AG20443 (cell line): ENCODE data around the gene GLYATL1.

ENCODE experiments used
- DNase-seq: peaks from one replicate; pipeline ENCODE4 v3.0.0; 2012; ENCODE audit warnings: low spot score, mixed read lengths

Gene GLYATL1, protein sequence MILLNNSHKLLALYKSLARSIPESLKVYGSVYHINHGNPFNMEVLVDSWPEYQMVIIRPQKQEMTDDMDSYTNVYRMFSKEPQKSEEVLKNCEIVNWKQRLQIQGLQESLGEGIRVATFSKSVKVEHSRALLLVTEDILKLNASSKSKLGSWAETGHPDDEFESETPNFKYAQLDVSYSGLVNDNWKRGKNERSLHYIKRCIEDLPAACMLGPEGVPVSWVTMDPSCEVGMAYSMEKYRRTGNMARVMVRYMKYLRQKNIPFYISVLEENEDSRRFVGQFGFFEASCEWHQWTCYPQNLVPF

DNA sequence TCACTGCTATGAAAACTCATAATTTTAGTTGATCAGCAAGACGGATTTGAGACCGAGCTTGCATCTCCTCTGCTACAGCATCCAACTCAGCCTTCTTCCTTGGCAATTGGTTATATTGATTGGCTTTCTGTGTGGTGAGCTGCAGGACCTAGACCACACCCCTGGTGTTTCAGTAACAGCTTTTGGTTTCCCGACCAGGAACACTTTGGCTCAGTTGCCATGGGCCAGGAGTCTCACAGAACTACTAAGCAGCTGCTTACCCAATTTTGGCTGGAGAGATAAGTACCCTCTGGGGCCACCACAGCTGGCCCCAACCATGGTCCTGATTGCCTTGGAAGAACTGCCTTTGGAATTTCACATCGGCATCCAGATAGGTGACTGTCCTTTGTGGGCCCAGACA is at the start of gene GLYATL1:
TSS of gene GLYATL1 (plus strand) at position 212 of the 400 bp plus-strand sequence. CDS start 7,600 bp downstream, outside the sequence.
- DNase-seq, result no peak

GRCh38 chr11:58893899-58894298 is 45.4 kb upstream of the GLYATL1 start:
- DNase-seq, result no peak

DNA sequence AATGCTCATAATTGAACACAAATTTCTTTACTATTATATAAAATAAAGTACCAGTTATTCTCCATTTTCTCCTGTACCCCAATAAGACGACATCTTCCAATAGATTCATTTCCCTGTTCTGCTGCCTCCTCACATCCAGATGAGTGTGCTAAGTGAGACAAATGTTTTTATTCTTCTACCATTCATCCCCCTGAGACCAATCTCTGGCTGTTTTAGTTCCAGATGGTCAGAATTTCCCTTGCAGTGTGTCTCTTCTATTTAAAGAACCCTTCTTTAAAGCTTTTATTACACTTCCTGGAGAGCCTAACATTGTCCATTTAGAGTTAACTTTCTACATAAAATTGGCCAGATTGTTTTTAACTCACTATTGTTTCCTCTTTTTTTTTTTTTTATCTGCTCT is 41.2 kb upstream of the GLYATL1 start:
- DNase-seq, result no peak

- peak; percentile 71 for DNase-seq
These were observed 38.5 kb upstream of the GLYATL1 start for GRCh38 chr11:58900479-58901420.

GRCh38 chr11:58902881-58903280 is 36.4 kb upstream of the GLYATL1 start:
- no peak for DNase-seq

- peak; percentile 82 for DNase-seq
These were observed 34.1 kb upstream of the GLYATL1 start for GRCh38 chr11:58905011-58905720.

- DNase-seq, result peak; percentile 90
These were observed 33.4 kb upstream of the GLYATL1 start for GRCh38 chr11:58905721-58906547.

DNA sequence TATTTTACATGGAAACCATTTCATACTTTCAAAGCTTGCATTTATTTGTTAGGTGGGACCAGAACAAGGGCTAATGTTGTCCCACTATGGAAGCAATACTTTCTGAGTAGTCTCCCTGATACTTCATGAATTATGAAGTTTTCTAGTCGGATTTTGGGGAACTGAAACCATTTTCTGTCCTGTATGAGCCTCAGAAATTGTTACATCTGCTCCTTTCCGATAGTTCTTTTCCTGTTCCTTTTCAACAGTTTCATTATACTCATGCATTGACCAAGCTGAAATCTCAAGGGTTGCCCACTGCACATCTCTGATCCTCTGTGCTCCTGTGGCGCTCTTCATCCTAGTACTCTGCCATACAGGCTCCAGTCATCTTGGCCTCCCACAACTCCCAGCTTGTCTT is 31.5 kb upstream of the GLYATL1 start:
- no peak for DNase-seq

- DNase-seq, result no peak
These were observed 27.2 kb upstream of the GLYATL1 start for GRCh38 chr11:58912124-58912523.

GRCh38 chr11:58913685-58914084 is 25.6 kb upstream of the GLYATL1 start:
- DNase-seq, result no peak

GRCh38 chr11:58914821-58915543 is 24.3 kb upstream of the GLYATL1 start:
- DNase-seq, result no peak

GRCh38 chr11:58916637-58917036 is 22.7 kb upstream of the GLYATL1 start:
- DNase-seq, result no peak

GRCh38 chr11:58917159-58917783 is 22.0 kb upstream of the GLYATL1 start:
- no peak for DNase-seq

DNA sequence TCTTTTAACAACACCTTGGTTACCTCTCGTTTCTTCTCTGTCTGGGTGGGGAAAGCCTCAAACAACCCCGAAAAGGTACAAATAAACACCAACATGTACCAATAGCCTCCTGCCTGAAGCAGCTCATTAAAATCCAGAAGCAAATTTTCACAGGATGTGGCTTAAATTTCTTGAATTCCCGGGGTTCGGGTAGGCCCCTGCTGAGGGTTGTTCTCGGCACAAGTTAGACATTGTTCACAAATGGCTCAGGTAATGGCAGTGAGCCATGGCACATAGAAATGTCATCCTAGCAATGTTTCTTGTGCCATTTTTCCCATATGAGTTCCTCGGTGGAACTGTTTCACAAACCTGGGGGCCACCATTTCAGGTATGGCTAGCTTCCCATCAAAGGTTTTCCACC is 19.7 kb upstream of the GLYATL1 start:
- DNase-seq, result peak; percentile 35

DNA sequence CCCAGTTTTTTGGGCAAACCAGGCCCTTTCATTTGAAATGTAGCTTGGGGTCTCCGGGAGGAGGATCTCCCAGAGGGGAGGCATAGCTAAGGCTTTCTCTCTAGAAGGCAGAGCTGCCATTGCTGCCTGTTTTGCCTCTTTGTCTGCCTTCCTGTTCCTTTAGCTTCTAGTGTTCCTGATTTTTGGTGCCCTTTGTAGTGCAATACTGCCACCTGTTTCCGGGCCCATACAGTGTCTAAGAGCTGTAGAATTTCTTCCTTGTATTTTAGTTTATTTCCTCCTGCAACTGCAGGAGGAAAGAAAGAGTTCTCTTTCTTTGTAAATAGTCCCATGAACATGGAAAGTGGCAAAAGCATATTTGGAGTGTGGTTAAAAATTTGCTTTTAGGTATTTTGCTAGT is 19.3 kb upstream of the GLYATL1 start:
- no peak for DNase-seq

DNA sequence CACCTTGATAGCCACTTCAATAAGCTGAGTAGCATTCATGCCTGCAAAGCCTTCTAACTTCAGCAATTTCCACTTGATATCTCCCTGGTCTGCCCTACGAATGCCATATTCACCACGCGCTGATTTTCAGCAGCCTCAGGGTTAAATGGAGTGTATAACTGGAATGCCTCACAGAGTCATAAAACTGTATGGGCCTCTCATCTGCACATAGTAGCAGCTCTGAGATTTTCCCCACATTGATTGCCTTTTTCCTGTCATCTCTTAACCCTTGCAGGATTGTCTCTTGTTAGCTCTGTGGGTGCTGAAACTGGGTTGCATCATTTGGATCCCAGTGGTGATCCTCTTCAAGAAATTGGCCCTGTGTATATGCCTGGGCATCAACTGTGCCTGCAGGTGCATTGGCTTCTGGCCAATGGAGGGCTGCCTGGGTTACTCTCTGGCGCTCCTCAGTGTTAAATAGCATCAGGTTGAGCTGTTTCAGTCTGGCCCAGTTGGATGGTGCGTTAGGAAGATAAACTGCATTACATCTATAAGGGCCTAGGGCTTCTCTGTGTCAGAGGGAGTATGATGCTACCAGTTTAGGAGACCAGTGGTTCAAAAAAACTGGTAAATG is 17.4 kb upstream of the GLYATL1 start:
- no peak for DNase-seq

GRCh38 chr11:58922479-58922878 is 16.8 kb upstream of the GLYATL1 start:
- no peak for DNase-seq

- DNase-seq, result peak; percentile 31
These were observed 15.9 kb upstream of the GLYATL1 start for GRCh38 chr11:58923300-58923788.

- no peak for DNase-seq
These were observed 15.1 kb upstream of the GLYATL1 start for GRCh38 chr11:58924230-58924629.

GRCh38 chr11:58926251-58926650 is 13.0 kb upstream of the GLYATL1 start:
- DNase-seq, result no peak
